Measurements from ENCODE around the gene COL18A1.

DNA sequence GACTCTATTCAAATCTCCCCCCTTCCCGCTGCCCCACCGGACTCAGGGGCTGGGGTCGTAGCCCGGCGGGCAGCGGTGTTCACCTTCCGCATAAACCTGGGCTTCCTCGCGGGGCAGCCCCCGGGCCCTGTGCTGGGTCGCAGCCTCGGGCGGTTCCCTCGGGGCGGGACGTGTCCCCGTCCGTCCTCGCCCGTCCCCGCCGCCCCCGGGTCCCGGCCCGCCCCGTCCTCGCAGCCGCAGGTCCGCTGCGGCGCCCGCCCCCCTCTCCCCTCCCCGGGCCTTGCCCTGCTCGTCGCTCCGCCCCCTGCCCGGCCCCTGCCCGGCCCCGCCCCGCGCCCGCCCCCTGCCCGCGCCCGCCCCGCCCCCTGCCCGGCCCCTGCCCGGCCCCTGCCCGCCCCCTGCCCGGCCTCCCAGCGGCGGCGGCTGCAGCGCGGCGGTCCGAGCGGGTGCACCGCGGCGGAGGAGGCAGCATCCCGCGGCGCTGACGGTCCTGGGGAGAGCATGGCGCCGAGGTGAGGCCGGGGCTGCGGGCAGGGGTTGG is at the start of gene COL18A1:
- TF ChIP-seq CTCF (optimal IDR thresholded peaks at IDR 0.05 in 1 of 3, IDR thresholded peaks at IDR 0.05 in 1 of 3, conservative IDR thresholded peaks at IDR 0.05 in 1 of 3; ENCODE audit: extremely low read depth in 1 of 3, insufficient read depth in 2 of 3, low read length in 3 of 3) (no peak), EZH2 (IDR thresholded peaks at IDR 0.05; ENCODE audit: low read length) (no peak)

All from keratinocyte (primary cell).